GM12875 (cell line): Measurements from ENCODE around the gene LGI2.

ENCODE experiments used
- H3K4me3 ChIP-seq: one replicate; pipeline ENCODE4 v1.5.1; 2011; ENCODE audit warnings: low read depth, low read length, control low read depth
- CTCF ChIP-seq: IDR thresholded peaks from 2 replicates; pipeline ENCODE4 v1.5.1; 2011; ENCODE audit warnings: low read depth, mild to moderate bottlenecking, control low read depth, inconsistent platforms, low read length, moderate library complexity, borderline replicate concordance; ENCODE audit not compliant: insufficient read depth

Gene LGI2

GRCh38 chr4:24968278-24968677, 62.5 kb downstream of the LGI2 start:
- H3K4me3 ChIP-seq: no peak overlapping the region
- no peak for TF ChIP-seq CTCF

GRCh38 chr4:24967346-24967745, 63.4 kb downstream of the LGI2 start:
- no peak for TF ChIP-seq CTCF
- H3K4me3 ChIP-seq: no peak overlapping the region

GRCh38 chr4:24966076-24966475, 64.7 kb downstream of the LGI2 start:
- no peak overlapping the region for H3K4me3 ChIP-seq
- TF ChIP-seq CTCF: no peak

- H3K4me3 ChIP-seq: no peak overlapping the region
These were observed 65.1 kb downstream of the LGI2 start for GRCh38 chr4:24965627-24966026.

GRCh38 chr4:24963277-24963676, 67.5 kb downstream of the LGI2 start:
- H3K4me3 ChIP-seq: no peak overlapping the region
- no peak for TF ChIP-seq CTCF

More at GRCh38 chr4:24965627-24966026, 65.1 kb downstream of the LGI2 start:
- TF ChIP-seq CTCF: no peak

GRCh38 chr4:24957886-24958285, 72.9 kb downstream of the LGI2 start:
- no peak for TF ChIP-seq CTCF
- no peak overlapping the region for H3K4me3 ChIP-seq

GRCh38 chr4:24956763-24957162, 74.0 kb downstream of the LGI2 start:
- no peak for TF ChIP-seq CTCF
- H3K4me3 ChIP-seq: no peak overlapping the region
